SK-N-SH treated with all-trans-retinoic acid at 6 μM for 48 hours (cell line): ENCODE results near the gene VAC14.

Experiments
- ATAC-seq: fragments of 200-7000 bp; cut with Tn5 transposase; 3 replicates; pipeline ENCODE4 v1.9.1; 2020; ENCODE audit warnings: mild to moderate bottlenecking, moderate library complexity
- BACH2 ChIP-seq: fragments of 250-450 bp; sonication (Bioruptor Pico); IDR thresholded peaks from 2 replicates; pipeline ENCODE4 v1.9.0; 2021; ENCODE audit warnings: mild to moderate bottlenecking, borderline replicate concordance
- CSDC2 ChIP-seq: fragments of 250-450 bp; sonication (Bioruptor Pico); IDR thresholded peaks from 2 replicates; pipeline ENCODE4 v1.5.0; 2020; ENCODE audit warnings: mild to moderate bottlenecking, moderate library complexity
- ESRRG ChIP-seq: fragments of 250-450 bp; sonication (Bioruptor Pico); IDR thresholded peaks from 2 replicates; pipeline ENCODE4 v1.6.1; 2021; ENCODE audit warnings: mild to moderate bottlenecking
- GLIS3 ChIP-seq: fragments of 250-450 bp; sonication (Bioruptor Pico); IDR thresholded peaks from 2 replicates; pipeline ENCODE4 v1.5.0; 2020; ENCODE audit warnings: mild to moderate bottlenecking, moderate library complexity
- ISL1 ChIP-seq: fragments of 250-450 bp; sonication (Bioruptor Pico); IDR thresholded peaks from 2 replicates; pipeline ENCODE4 v2.1.2; 2022; ENCODE audit warnings: mild to moderate bottlenecking, moderate library complexity
- OSR1 ChIP-seq: fragments of 250-450 bp; sonication (Bioruptor Pico); IDR thresholded peaks from 2 replicates; pipeline ENCODE4 v1.8.0; 2022; ENCODE audit warnings: moderate library complexity, mild to moderate bottlenecking, inconsistent platforms
- PPARA ChIP-seq: fragments of 250-450 bp; sonication (Bioruptor Pico); IDR thresholded peaks from 2 replicates; pipeline ENCODE4 v1.5.0; 2020; ENCODE audit warnings: mild to moderate bottlenecking, borderline replicate concordance
- RARB ChIP-seq: fragments of 250-450 bp; sonication (Bioruptor Pico); IDR thresholded peaks from 2 replicates; pipeline ENCODE4 v1.8.0; 2021; ENCODE audit warnings: mild to moderate bottlenecking, moderate library complexity
- SNAI2 ChIP-seq: fragments of 250-450 bp; sonication (Bioruptor Pico); IDR thresholded peaks from 2 replicates; pipeline ENCODE4 v1.5.0; 2020; ENCODE audit warnings: mild to moderate bottlenecking, moderate library complexity
- TCF4 ChIP-seq: fragments of 250-450 bp; sonication (Bioruptor Pico); IDR thresholded peaks from 2 replicates; pipeline ENCODE4 v1.8.0; 2021; ENCODE audit warnings: mild to moderate bottlenecking, moderate library complexity, borderline replicate concordance
- ZC3H10 ChIP-seq: fragments of 250-450 bp; sonication (Bioruptor Pico); IDR thresholded peaks from 2 replicates; pipeline ENCODE4 v1.5.1; 2021; ENCODE audit warnings: mild to moderate bottlenecking, moderate library complexity
- ZFP3 ChIP-seq: fragments of 250-450 bp; sonication (Bioruptor Pico); IDR thresholded peaks from 2 replicates; pipeline ENCODE4 v1.5.0; 2020; ENCODE audit warnings: mild to moderate bottlenecking, moderate library complexity
- ZFP30 ChIP-seq: fragments of 450-650 bp; formaldehyde crosslinking; IDR thresholded peaks from 2 replicates; pipeline ENCODE4 v1.5.0; 2022; ENCODE audit warnings: mild to moderate bottlenecking, moderate library complexity
- ZNF565 ChIP-seq: fragments of 450-650 bp; formaldehyde crosslinking; conservative IDR thresholded peaks from 2 replicates; pipeline ENCODE4 v1.5.0; 2020; ENCODE audit warnings: low read depth, mild to moderate bottlenecking, moderate library complexity
- ZNF70 ChIP-seq: fragments of 450-650 bp; formaldehyde crosslinking; IDR thresholded peaks from 2 replicates; pipeline ENCODE4 v1.5.0; 2020; ENCODE audit warnings: mild to moderate bottlenecking, moderate library complexity
- ZNF8 ChIP-seq: fragments of 450-650 bp; formaldehyde crosslinking; IDR thresholded peaks from 2 replicates; pipeline ENCODE4 v1.5.0; 2020; ENCODE audit warnings: mild to moderate bottlenecking, moderate library complexity
- TF ChIP-seq, protein P1 (sequence below): fragments of 250-450 bp; sonication (Bioruptor Pico); IDR thresholded peaks from 2 replicates; pipeline ENCODE4 v1.8.0; 2020; ENCODE audit warnings: mild to moderate bottlenecking, moderate library complexity, borderline replicate concordance
- TF ChIP-seq, protein P2 (sequence below): fragments of 250-450 bp; sonication (Bioruptor Pico); IDR thresholded peaks from 2 replicates; pipeline ENCODE4 v1.5.1; 2020; ENCODE audit warnings: low read depth, mild to moderate bottlenecking, moderate library complexity
- TF ChIP-seq, protein P3 (sequence below): fragments of 250-450 bp; sonication (Bioruptor Pico); IDR thresholded peaks from 2 replicates; pipeline ENCODE4 v1.8.0; 2021; ENCODE audit warnings: low read depth, mild to moderate bottlenecking, moderate library complexity, borderline replicate concordance
- TF ChIP-seq, protein P4 (sequence below): fragments of 250-450 bp; sonication (Bioruptor Pico); IDR thresholded peaks from 2 replicates; pipeline ENCODE4 v1.5.0; 2020; ENCODE audit warnings: mild to moderate bottlenecking, moderate library complexity
- TF ChIP-seq, protein P5 (sequence below): fragments of 250-450 bp; sonication (Bioruptor Pico); IDR thresholded peaks from 2 replicates; pipeline ENCODE4 v1.5.1; 2021; ENCODE audit warnings: mild to moderate bottlenecking, moderate library complexity

The VAC14 gene

DNA sequence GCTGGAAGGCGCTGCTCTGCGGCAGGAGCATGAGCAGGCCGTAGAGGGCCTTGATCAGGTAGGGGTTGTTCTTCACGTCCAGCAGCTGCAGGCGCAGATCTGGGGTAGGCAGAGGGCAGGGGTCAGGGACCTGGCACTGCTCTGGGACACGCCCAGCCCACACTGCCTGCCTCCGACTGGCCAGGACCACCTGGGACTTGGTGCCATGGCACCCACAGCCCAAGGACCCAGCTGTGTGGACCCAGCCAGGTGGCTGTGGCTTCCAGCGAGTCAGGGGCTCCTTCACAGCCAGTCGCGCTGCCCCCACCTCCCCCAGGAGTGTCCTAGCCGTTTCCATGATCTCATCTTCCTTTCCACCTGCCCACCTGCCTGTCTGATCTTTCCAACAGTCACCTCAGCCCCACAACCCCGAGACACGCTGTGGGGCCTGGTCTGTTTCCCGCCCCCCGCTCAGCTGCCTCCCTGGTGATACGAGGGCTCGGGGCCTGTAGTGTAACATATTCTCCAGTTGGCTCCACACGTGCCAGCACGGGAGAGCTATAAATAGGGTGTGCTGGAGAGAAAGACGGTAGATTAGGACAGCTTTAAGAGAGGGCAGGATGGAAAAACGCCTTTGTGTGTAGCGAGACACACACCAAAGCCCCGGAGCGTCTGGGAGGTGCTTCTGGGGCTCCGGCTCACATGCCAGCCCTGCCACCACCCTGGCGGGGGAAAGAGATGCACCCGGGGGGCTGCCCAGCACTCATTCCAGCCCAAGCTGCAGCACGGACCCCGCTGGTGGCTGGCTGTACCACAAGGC lies 107.9 kb downstream of the VAC14 start:
- no peak for TF ChIP-seq RARB (CRISPR knock-in tag)
- TF ChIP-seq, protein P1, sequence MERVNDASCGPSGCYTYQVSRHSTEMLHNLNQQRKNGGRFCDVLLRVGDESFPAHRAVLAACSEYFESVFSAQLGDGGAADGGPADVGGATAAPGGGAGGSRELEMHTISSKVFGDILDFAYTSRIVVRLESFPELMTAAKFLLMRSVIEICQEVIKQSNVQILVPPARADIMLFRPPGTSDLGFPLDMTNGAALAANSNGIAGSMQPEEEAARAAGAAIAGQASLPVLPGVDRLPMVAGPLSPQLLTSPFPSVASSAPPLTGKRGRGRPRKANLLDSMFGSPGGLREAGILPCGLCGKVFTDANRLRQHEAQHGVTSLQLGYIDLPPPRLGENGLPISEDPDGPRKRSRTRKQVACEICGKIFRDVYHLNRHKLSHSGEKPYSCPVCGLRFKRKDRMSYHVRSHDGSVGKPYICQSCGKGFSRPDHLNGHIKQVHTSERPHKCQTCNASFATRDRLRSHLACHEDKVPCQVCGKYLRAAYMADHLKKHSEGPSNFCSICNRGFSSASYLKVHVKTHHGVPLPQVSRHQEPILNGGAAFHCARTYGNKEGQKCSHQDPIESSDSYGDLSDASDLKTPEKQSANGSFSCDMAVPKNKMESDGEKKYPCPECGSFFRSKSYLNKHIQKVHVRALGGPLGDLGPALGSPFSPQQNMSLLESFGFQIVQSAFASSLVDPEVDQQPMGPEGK (CRISPR knock-in tag), result no peak
- no peak for TF ChIP-seq ESRRG (CRISPR knock-in tag)
- no peak for TF ChIP-seq ZNF70 (CRISPR knock-in tag)
- TF ChIP-seq, protein P2, sequence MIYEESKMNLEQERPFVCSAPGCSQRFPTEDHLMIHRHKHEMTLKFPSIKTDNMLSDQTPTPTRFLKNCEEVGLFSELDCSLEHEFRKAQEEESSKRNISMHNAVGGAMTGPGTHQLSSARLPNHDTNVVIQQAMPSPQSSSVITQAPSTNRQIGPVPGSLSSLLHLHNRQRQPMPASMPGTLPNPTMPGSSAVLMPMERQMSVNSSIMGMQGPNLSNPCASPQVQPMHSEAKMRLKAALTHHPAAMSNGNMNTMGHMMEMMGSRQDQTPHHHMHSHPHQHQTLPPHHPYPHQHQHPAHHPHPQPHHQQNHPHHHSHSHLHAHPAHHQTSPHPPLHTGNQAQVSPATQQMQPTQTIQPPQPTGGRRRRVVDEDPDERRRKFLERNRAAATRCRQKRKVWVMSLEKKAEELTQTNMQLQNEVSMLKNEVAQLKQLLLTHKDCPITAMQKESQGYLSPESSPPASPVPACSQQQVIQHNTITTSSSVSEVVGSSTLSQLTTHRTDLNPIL, result no peak
- TF ChIP-seq, protein P3, sequence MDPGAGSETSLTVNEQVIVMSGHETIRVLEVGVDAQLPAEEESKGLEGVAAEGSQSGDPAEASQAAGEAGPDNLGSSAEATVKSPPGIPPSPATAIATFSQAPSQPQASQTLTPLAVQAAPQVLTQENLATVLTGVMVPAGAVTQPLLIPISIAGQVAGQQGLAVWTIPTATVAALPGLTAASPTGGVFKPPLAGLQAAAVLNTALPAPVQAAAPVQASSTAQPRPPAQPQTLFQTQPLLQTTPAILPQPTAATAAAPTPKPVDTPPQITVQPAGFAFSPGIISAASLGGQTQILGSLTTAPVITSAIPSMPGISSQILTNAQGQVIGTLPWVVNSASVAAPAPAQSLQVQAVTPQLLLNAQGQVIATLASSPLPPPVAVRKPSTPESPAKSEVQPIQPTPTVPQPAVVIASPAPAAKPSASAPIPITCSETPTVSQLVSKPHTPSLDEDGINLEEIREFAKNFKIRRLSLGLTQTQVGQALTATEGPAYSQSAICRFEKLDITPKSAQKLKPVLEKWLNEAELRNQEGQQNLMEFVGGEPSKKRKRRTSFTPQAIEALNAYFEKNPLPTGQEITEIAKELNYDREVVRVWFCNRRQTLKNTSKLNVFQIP (CRISPR knock-in tag), result no peak
- TF ChIP-seq ISL1 (CRISPR knock-in tag), result no peak
- TF ChIP-seq SNAI2 (CRISPR knock-in tag), result no peak
- no peak for TF ChIP-seq ZFP30
- no peak for TF ChIP-seq PPARA (CRISPR knock-in tag)
- no peak for TF ChIP-seq CSDC2 (CRISPR knock-in tag)
- TF ChIP-seq ZNF565 (CRISPR knock-in tag), result no peak
- TF ChIP-seq TCF4 (CRISPR knock-in tag), result no peak
- ATAC-seq, result no peak

DNA sequence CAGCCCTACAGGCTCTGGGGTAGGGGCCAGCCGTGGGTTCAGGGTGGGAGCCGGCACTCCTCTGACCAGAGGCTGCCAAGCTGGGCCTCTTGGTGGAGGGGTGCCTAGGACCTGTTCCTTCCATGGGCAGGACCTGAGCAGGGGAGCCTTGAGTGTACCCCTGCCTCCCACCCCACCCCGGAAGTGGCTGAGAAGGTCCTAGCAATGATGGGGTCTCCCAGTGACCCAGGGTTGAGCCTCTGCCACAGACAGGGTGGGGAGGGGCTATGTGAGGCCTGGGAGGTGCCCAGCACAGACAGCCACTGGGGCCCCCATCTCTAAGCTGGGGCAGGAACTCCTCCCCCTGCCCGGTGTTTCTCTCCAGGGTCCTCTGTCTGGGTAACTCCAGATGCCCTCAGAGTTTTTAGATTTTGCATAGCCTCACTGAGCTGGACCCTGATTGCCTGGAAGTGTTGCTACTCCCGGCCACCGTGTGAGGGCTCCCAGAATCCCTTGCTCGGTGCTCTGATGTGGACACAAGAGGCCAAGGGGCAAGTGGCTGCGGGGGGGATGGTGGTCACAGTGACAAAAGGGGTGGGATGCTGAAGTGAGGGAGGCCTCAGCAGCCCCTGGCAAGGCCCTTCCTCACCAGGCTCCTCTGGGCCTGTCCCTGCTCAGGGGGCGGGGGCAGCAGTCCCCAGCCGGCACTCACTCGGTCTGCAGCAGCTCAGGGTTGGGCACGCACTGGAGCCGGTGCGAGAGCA lies 108.7 kb downstream of the VAC14 start:
- TF ChIP-seq SNAI2 (CRISPR knock-in tag) (no peak), TCF4 (CRISPR knock-in tag) (no peak), ZNF8 (CRISPR knock-in tag) (no peak), GLIS3 (CRISPR knock-in tag) (no peak)
- TF ChIP-seq, protein P4, sequence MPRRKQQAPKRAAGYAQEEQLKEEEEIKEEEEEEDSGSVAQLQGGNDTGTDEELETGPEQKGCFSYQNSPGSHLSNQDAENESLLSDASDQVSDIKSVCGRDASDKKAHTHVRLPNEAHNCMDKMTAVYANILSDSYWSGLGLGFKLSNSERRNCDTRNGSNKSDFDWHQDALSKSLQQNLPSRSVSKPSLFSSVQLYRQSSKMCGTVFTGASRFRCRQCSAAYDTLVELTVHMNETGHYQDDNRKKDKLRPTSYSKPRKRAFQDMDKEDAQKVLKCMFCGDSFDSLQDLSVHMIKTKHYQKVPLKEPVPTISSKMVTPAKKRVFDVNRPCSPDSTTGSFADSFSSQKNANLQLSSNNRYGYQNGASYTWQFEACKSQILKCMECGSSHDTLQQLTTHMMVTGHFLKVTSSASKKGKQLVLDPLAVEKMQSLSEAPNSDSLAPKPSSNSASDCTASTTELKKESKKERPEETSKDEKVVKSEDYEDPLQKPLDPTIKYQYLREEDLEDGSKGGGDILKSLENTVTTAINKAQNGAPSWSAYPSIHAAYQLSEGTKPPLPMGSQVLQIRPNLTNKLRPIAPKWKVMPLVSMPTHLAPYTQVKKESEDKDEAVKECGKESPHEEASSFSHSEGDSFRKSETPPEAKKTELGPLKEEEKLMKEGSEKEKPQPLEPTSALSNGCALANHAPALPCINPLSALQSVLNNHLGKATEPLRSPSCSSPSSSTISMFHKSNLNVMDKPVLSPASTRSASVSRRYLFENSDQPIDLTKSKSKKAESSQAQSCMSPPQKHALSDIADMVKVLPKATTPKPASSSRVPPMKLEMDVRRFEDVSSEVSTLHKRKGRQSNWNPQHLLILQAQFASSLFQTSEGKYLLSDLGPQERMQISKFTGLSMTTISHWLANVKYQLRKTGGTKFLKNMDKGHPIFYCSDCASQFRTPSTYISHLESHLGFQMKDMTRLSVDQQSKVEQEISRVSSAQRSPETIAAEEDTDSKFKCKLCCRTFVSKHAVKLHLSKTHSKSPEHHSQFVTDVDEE, result no peak
- TF ChIP-seq, protein P5, sequence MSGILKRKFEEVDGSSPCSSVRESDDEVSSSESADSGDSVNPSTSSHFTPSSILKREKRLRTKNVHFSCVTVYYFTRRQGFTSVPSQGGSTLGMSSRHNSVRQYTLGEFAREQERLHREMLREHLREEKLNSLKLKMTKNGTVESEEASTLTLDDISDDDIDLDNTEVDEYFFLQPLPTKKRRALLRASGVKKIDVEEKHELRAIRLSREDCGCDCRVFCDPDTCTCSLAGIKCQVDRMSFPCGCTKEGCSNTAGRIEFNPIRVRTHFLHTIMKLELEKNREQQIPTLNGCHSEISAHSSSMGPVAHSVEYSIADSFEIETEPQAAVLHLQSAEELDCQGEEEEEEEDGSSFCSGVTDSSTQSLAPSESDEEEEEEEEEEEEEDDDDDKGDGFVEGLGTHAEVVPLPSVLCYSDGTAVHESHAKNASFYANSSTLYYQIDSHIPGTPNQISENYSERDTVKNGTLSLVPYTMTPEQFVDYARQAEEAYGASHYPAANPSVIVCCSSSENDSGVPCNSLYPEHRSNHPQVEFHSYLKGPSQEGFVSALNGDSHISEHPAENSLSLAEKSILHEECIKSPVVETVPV, result no peak
- no peak for ATAC-seq

DNA sequence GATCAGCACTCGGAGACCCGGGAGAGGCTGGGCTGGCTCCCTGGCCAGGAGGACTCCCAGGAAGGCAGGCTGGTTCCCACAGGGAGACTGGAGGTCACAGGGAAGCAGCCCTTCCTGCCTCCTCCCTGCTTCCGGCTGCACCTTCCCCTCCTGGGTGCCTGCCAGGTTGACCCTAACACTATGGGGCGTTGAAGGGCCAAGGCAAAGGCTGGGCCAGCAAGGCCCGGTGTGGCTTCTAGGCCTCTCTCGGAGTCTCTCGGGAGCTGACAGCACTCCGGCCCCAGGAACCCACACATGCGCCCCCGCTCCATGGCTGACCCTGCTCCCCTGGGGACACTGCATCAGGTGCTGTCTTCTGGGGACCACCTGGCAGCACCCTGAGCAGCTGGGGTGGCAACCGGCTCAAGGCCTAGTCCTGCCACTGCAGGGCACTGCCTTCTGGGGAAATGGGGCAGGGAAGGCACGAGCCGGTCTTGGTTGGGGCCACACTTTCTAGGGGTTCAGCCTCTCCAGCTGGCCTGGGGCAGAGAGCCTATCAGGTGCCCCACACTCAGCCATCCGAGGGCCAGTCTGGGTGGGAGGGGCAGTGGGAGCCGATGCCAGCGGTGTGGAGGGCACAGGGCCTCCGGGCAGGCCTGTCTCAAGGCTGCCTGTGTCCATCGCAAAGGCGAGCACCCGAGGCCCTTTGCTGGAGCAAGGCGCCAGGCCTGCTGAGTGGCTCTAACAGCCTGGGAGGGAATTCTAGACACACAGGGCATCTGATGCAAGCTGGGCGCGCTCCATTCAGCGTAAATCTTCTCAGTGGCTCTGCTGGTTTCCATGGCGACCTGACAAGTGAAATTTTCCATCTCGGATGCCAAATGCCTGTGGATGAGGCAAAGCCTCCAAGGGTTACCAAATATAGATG lies 109.5 kb downstream of the VAC14 start:
- TF ChIP-seq ZNF565 (CRISPR knock-in tag) (no peak), ZNF70 (CRISPR knock-in tag) (no peak), OSR1 (CRISPR knock-in tag) (no peak), CSDC2 (CRISPR knock-in tag) (0 out of 2 replicates have a peak, but pooled peaks have one; percentile 61), PPARA (CRISPR knock-in tag) (no peak), ZC3H10 (no peak), BACH2 (CRISPR knock-in tag) (no peak), ZFP3 (CRISPR knock-in tag) (0 out of 2 replicates have a peak, but pooled peaks have one; percentile 44), ISL1 (CRISPR knock-in tag) (peak; percentile 36; the same call in 1 of the 2 replicates)
- TF ChIP-seq, protein P3 (CRISPR knock-in tag), result no peak
- TF ChIP-seq, protein P5, result no peak
- ATAC-seq, result peak; percentile 79
